Activated T-cell treated with anti-CD3 and anti-CD28 coated beads, Interleukin-2, amount 50 U/mL, for 24 hours (primary cell): ENCODE data around the gene SLC34A3.

ENCODE experiments used
- DNase-seq: peaks from one replicate; pipeline ENCODE4 v3.0.0-alpha.2; 2020
- H3K27ac Mint-ChIP-seq: 2 replicates; pipeline ENCODE4 v1.8.0; 2020; ENCODE audit warnings: mild to moderate bottlenecking, mixed read lengths
- H3K27me3 Mint-ChIP-seq: 2 replicates; pipeline ENCODE4 v1.8.0; 2020; ENCODE audit warnings: mixed read lengths
- H3K36me3 Mint-ChIP-seq: 2 replicates; pipeline ENCODE4 v1.8.0; 2020; ENCODE audit warnings: low read depth, mixed read lengths
- H3K4me1 Mint-ChIP-seq: 2 replicates; pipeline ENCODE4 v1.8.0; 2020; ENCODE audit warnings: low read depth, mixed read lengths
- H3K4me3 Mint-ChIP-seq: 2 replicates; pipeline ENCODE4 v1.8.0; 2020; ENCODE audit warnings: mild to moderate bottlenecking, moderate library complexity, mixed read lengths
- H3K9me3 Mint-ChIP-seq: 2 replicates; pipeline ENCODE4 v1.8.0; 2020; ENCODE audit warnings: mixed read lengths

Gene SLC34A3

DNA sequence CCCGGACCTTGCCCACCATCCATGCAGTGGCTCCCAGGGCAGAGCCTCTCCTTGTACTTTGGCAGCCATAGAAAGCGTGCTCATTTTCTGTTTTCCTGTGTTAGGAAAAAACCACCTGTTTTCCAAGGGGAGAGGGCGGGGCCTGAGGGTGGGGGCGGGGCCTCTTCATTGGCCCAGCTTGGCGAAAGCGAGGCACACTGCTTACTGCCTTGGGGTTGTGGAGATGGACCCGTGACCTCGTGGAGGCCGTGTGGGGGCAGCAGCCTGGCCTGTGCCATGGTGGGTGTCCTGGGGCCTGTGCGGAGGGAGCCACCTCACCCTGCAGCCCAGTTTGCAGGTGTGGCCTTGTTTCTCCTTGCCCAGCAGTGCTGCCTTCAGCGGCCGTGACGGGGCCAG is 42.4 kb downstream of the SLC34A3 start:
- peaks cover 2% of the 10 kb centered on the region for H3K27me3 Mint-ChIP-seq
- no peak for DNase-seq
- H3K36me3 Mint-ChIP-seq, result peaks cover 49% of the 10 kb centered on the region
- peaks cover 24% of the 10 kb centered on the region for H3K4me1 Mint-ChIP-seq
- no peaks in the 10 kb centered on the region for H3K9me3 Mint-ChIP-seq
- H3K27ac Mint-ChIP-seq, result no peak overlapping the region
- no peak overlapping the region for H3K4me3 Mint-ChIP-seq

DNA sequence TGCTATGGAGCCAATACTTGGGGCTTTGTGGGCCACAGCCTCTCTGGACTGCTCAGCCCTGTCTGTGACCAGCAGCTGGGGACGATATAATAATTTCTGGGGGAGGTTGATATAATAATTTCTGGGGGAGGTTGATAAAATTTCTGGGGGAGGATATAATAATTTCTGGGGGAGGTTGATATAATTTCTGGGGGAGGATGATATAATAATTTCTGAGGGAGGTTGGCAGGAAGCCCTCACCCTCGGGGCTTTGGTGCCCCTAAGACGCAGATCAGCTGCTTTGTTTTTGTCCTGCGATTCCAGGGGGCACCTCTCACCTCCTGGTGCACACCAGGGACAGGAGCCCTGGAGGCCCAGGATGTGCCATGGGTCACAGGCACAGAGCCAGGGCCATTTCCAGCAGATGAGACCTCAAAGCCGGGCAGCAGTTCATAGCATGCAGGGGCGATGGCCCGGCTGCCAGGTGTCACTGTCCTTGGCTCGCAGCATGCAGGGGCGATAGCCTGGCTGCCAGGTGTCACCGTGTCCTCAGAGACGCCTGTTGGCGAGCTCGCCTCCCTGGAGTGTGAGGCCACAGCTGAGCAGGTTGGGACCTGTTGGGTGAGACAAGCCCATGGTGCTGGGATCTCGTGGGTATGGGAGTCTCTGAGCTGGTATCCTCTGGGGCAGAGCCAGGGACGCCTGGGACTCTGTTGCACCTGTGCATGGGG is 43.1 kb downstream of the SLC34A3 start:
- peaks cover 24% of the 10 kb centered on the region for H3K4me1 Mint-ChIP-seq
- H3K27ac Mint-ChIP-seq, result no peak overlapping the region
- H3K27me3 Mint-ChIP-seq, result peaks cover 2% of the 10 kb centered on the region
- no peaks in the 10 kb centered on the region for H3K9me3 Mint-ChIP-seq
- H3K4me3 Mint-ChIP-seq, result no peak overlapping the region
- DNase-seq, result no peak
- H3K36me3 Mint-ChIP-seq, result peaks cover 42% of the 10 kb centered on the region

DNA sequence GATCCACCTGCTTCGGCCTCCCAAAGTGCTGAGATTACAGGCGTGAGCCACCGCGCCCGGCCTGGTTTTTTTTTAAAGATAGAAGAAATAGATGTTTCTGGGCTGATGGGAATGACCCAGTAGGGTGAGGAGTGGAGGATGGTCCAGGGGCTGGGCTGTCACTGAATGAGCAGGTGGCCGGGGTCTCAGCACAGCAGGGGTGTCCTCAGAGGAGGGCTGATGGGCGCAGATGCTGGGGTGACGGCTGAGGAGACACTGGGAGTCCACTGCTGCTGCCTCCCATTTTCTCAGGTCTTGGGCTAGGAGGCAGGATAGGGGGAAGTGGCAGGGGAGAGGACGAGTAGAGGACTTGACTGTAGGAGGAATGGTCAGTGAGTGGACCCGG is 44.5 kb downstream of the SLC34A3 start:
- no peak for DNase-seq
- Mint-ChIP-seq H3K27me3 (peaks cover 8% of the 10 kb centered on the region), H3K9me3 (no peaks in the 10 kb centered on the region), H3K36me3 (peaks cover 28% of the 10 kb centered on the region), H3K4me3 (no peak overlapping the region), H3K27ac (no peak overlapping the region), H3K4me1 (peaks cover 22% of the 10 kb centered on the region)

GRCh38 chr9:137275588-137276472 is 45.1 kb downstream of the SLC34A3 start:
- Mint-ChIP-seq H3K36me3 (peaks cover 26% of the 10 kb centered on the region), H3K27ac (no peak overlapping the region), H3K9me3 (no peaks in the 10 kb centered on the region), H3K4me3 (no peak overlapping the region), H3K4me1 (peaks cover 21% of the 10 kb centered on the region), H3K27me3 (peaks cover 9% of the 10 kb centered on the region)
- no peak for DNase-seq

- Mint-ChIP-seq H3K27ac (peak overlapping the region; percentile 55), H3K4me3 (peak overlapping the region; percentile 81), H3K9me3 (no peaks in the 10 kb centered on the region), H3K4me1 (peaks cover 14% of the 10 kb centered on the region), H3K36me3 (peaks cover 18% of the 10 kb centered on the region), H3K27me3 (peaks cover 9% of the 10 kb centered on the region)
- no peak for DNase-seq
Measured at GRCh38 chr9:137276473-137277328, 46.0 kb downstream of the SLC34A3 start.

DNA sequence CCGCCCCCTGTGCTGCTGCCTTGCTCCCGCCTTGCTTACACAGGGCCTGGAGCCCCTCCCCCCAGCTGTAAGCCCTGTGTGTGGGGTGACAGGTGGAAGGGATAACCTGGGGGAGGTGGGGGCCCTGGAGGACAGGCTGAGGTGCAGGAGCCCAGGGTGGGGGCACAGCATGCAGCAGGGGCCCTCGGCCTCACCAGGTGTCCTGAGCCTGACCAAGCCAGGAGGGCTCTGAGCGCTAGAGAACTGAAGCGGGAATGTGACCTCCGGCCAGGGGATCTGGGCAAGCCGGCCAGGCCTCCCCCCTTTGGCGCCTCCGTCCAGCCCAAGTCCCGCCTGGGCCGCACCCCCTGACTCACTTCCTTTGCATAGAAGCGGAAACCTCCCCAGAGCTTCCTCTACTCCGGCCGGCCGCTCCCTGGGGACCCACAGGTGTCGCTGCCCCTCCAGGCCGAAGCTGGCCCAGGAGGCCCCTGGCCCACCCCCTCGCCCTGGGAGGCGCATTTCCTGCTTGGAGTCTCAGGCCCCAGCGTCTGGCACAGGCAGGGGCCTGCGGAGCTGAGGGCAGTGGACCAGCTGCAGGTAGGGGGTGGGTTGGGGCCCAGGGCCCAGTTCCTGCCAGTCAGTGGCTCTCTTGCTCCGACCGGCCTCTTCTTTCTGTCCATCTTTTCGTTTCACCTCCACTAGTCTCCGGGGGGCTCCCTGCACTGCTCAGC is 46.8 kb downstream of the SLC34A3 start, which contains the start of gene TOR4A:
Gene TOR4A, plus strand, starts transcription at position 398 of the 713 bp plus-strand sequence. CDS start 964 bp downstream, outside the sequence.
- no peak for DNase-seq
- Mint-ChIP-seq H3K4me1 (peaks cover 14% of the 10 kb centered on the region), H3K9me3 (no peaks in the 10 kb centered on the region), H3K36me3 (peaks cover 14% of the 10 kb centered on the region), H3K27ac (peak within 1 kb of the TSS; percentile 55), H3K4me3 (peak within 1 kb of the TSS; percentile 81), H3K27me3 (peaks cover 10% of the 10 kb centered on the region)

DNA sequence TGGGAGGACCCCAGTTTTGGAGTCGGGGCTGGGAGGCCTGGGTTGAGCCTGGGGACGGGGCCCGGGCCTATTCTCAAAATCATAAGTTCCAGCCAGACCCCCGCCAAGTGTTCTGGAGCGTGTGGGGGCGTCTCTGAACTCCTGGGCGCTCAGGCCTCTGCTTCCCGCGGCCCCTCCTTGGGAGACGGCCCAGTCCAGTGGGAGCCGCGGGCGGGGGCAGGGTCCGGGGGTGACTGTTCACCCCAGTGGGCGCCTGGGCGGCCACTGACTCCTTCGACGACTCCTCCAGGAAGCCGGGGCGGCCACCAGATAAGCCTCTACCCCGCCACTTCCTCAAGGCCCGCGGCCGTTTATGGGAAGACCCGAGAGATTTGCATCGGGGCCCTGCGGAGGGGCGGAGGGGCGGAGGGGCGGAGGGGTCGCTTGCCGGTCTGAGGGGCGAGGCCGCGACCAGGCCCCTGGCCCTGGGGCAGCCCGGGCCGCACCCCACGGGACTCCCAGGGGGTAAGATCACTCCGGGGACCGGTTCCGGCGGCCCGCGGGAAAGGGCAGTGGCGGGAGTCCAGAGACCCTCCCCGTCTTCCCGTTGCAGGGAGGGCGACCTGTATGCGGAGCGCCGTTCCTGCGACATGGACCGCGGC is 47.5 kb downstream of the SLC34A3 start:
- peak overlapping the region; percentile 40 for H3K27ac Mint-ChIP-seq

GRCh38 chr9:137278721-137279711 is 48.3 kb downstream of the SLC34A3 start:
- H3K4me1 Mint-ChIP-seq, result peaks cover 14% of the 10 kb centered on the region
- H3K27ac Mint-ChIP-seq, result no peak overlapping the region
- H3K4me3 Mint-ChIP-seq, result no peak overlapping the region
- H3K9me3 Mint-ChIP-seq, result no peaks in the 10 kb centered on the region
- H3K27me3 Mint-ChIP-seq, result peaks cover 20% of the 10 kb centered on the region
- H3K36me3 Mint-ChIP-seq, result peaks cover 7% of the 10 kb centered on the region
- DNase-seq, result no peak

More for the DNA sequence above, 47.5 kb downstream of the SLC34A3 start:
- DNase-seq, result no peak
- H3K4me1 Mint-ChIP-seq, result peaks cover 14% of the 10 kb centered on the region
- peaks cover 11% of the 10 kb centered on the region for H3K36me3 Mint-ChIP-seq
- H3K4me3 Mint-ChIP-seq, result peak overlapping the region; percentile 81
- no peaks in the 10 kb centered on the region for H3K9me3 Mint-ChIP-seq
- H3K27me3 Mint-ChIP-seq, result peaks cover 16% of the 10 kb centered on the region

- no peak for DNase-seq
- H3K4me1 Mint-ChIP-seq, result peaks cover 13% of the 10 kb centered on the region
- no peaks in the 10 kb centered on the region for H3K9me3 Mint-ChIP-seq
- peaks cover 20% of the 10 kb centered on the region for H3K27me3 Mint-ChIP-seq
- no peaks in the 10 kb centered on the region for H3K36me3 Mint-ChIP-seq
- H3K4me3 Mint-ChIP-seq, result no peak overlapping the region
- H3K27ac Mint-ChIP-seq, result no peak overlapping the region
Measured at GRCh38 chr9:137279741-137280473, 49.2 kb downstream of the SLC34A3 start.

DNA sequence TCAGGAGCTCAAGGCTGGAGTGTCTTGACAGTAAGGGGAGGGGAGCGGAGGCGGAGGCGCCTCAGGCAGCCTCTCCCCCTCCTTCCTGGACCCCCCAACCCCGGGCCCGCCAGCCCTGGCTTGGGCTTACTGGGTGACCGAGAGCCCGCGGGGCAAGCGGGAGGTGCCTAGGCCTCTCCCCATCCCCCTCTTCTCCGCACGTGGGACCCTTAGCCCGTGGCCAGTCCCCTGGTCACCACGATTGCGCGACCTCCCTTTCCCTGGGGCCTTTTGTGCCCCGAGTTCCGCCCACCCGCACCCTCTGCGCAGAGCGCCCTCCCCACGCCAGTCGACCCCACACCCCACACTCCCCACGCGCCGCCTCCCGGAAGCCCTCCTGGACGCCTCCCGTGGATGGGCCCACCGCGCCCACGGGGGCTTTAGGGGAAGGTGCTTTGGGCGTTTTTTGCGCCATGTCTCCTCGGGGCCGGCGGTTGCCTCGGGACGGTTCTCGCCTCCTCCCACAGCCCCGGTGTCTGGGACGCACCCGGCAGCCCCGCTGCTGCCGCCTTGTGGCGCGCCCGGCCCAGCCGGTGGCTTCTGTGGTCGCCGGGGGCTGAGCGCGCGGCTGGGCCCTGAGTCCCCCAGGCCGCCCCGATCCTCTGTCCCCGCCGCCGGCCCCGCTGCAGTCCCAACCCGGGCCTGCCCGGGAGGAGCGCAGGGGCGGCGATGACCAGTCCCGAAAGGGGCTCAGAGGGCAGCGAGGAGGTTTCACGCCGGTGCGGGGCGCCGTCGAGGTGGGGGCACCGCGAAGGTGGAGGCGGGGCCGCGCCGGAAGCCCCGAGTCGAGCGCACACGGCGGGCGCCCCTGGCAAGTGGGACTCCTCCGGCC is 50.0 kb downstream of the SLC34A3 start:
- no peak for DNase-seq
- no peaks in the 10 kb centered on the region for H3K9me3 Mint-ChIP-seq
- H3K36me3 Mint-ChIP-seq, result no peaks in the 10 kb centered on the region
- H3K4me3 Mint-ChIP-seq, result no peak overlapping the region
- no peak overlapping the region for H3K27ac Mint-ChIP-seq
- peaks cover 20% of the 10 kb centered on the region for H3K27me3 Mint-ChIP-seq
- peaks cover 13% of the 10 kb centered on the region for H3K4me1 Mint-ChIP-seq

DNA sequence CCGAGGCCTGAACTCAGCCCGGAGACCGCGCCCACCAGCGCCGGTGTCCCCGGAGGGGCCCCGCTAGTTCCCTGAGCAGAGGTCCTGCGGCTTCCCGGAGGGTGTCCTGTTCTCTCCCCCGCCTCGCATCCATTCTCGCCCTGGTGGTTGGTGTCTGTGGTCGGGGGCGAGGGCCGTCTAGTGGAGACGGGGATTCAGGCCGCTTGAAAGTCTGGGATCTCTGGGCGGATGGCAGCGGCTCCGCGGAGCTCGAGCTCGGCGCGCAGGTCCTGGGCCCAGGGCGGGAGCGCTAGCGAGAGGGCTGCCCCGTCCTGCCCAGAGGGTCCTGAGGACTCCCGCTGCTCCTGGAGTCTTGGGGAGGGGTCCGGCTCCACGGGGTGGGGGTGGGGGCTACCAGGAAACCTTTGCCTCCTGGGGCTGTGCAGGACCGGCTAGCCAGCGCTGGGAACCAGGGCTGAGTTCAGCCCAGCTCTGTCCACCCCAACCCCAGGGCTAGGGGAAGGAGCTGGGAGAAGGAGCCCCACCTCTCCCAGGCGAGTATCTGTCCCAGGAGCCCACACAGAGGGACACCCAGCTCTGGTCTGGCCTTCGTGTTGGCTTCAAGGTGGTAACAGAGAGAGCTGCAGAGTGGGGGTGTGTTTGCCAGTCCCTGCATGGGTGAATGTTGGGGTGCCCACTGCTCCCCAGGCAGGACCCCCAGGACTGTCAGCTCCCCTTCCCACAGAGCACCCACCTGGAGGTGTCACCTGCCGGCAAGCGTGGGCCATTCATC is 50.8 kb downstream of the SLC34A3 start:
- Mint-ChIP-seq H3K4me1 (peaks cover 12% of the 10 kb centered on the region), H3K9me3 (no peaks in the 10 kb centered on the region), H3K4me3 (no peak overlapping the region), H3K27ac (no peak overlapping the region), H3K36me3 (no peaks in the 10 kb centered on the region), H3K27me3 (peaks cover 20% of the 10 kb centered on the region)
- no peak for DNase-seq
